Activated CD4-positive, alpha-beta T cell treated with anti-CD3 and anti-CD28 coated beads, Interleukin-2, amount 50 U/mL, for 48 hours (primary cell): ENCODE measurements around the gene NAT14.
A peak's percentile ranks its signal among the peaks of the same experiment; 100 is the strongest.
"Not testable (repeated sequence)": the region's sequence is repeated elsewhere in the genome, so short reads cannot be mapped to it uniquely, and the experiment has no call there.

ENCODE experiments used
- DNase-seq, 2 experiments: peaks; one replicate each; pipeline ENCODE4 v3.0.0-alpha.2; 2020

The NAT14 gene, protein sequence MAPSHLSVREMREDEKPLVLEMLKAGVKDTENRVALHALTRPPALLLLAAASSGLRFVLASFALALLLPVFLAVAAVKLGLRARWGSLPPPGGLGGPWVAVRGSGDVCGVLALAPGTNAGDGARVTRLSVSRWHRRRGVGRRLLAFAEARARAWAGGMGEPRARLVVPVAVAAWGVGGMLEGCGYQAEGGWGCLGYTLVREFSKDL

GRCh38 chr19:55484593-55485438, at the start of gene NAT14:
TSS of gene NAT14 (plus strand) at chr19:55485188. CDS start at chr19:55485709, 521 bp downstream.
- peak; percentile 67 to 73 for DNase-seq

DNA sequence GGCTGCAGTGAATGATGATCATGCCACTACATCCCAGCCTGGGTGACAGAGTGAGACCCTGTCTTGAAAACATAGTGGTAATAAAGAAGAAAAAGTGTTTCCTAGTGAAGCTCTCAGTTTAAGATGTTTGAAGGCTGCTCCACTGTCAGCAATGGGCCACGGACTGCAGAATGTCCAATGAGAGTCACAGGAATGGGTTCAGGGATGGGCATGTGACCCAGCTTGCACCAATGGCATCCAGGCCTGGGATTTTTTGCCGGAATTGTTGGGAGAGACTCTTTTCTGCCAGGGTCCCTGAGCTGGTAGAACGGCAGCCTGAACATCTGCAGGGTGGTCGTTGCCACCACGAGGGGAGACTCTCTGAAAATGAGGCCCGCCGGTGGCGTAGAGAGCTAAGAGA, 48.1 kb upstream of the NAT14 start:
- no peak for DNase-seq

- peak; percentile 27 to 45 for DNase-seq
Measured at GRCh38 chr19:55437410-55437809, 47.6 kb upstream of the NAT14 start.

DNA sequence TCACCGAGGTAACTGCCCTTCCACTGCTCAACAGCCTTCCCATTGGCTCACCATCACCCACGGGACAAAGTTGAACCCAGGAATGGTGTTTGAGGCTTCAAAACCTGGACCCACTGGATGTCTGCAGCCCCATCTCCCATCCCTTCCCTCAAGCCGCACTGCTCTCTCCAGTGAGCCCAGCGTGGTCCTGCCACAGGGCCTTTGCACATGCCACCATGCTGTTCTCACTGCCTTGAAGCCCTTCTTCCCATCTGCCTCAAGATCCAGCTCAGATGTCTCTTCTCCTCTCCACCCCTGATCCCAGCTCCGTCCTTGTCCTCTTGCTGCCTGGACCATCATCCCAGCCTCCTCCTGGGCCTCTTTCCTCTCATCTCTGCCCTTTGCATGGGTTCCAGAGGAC, 45.9 kb upstream of the NAT14 start:
- DNase-seq, result no peak

GRCh38 chr19:55440411-55441105, 44.4 kb upstream of the NAT14 start:
- peak in 1 of 2 experiments; percentile 34 for DNase-seq

DNA sequence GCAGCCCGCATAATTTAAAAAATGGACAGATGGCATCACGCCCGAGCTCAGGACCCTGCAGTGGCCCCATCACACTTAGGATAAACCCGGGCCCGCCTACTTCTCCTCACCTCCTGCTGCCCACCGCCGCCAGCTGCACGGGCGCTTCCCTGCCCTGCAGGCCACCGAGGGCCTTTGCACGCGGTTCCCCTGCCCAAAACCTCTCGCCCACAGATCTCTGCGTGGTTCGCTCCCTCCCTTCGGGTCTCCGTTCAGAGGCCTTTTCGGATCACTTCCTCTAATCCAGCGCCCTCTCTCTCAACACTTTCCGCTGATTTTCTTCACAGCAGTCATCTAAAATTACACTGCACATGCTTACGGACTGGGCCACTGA, 43.7 kb upstream of the NAT14 start:
- DNase-seq, result no peak

- peak; percentile 31 to 44 for DNase-seq
Measured at GRCh38 chr19:55441692-55442321, 43.2 kb upstream of the NAT14 start.

- DNase-seq, result no peak
Measured at GRCh38 chr19:55442372-55442961, 42.5 kb upstream of the NAT14 start.

- no peak for DNase-seq
Measured at GRCh38 chr19:55443045-55443823, 41.8 kb upstream of the NAT14 start, which contains the start of gene SHISA7. TSS of gene SHISA7 (minus strand) at chr19:55443300. CDS start at chr19:55442863, 437 bp downstream.

DNA sequence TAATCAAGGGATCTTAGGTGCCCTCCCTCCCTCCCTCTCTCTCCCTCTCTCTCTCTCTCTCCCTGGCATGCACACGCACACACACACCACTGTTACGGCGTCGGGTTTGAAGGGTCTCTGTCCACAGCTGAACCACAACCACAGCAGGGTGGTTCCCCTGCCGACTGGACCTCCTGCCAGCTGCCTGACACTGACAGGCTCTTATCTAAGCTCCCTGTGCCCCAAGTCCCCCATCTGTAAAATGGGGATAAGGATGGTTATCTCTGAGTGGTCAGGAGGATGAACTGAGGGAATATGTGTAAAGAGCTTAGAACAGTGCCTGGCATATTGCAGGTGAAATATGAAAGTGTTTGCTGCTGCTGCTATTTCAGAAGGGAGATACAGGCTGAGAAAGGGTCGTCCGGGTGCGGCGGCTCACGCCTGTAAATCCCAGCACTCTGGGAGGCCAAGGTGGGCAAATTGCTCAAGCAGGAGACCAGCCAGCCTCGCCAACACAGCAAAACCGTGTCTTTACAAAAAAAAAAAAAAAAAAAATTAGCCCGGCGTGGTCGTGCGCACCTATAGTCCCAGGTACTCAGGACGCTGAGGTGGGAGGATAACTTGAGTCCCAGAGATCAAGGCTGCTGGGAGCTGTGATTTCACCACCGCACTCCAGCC, 41.0 kb upstream of the NAT14 start:
- DNase-seq, result no peak

DNA sequence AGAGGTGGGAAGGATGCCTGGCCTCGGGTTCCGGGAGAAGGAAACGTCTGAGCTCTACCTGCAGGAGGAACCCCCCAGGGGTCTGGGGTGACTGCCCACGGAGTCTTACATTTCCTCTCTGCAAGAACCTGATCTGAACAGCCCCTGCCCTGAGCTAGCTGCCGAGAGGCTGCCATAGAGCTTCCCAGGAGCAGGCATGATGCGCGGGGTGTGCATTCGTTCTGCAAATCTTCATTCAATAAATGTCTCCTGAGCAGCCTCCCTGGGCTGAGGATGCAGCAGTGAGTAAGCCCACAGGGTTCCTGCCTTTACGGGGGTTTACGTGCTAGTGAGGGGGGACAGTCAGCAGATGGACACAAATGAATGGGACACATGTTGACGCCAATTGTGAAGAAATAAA, 40.3 kb upstream of the NAT14 start:
- no peak for DNase-seq

- no peak for DNase-seq
Measured at GRCh38 chr19:55446060-55446459, 38.9 kb upstream of the NAT14 start.

DNA sequence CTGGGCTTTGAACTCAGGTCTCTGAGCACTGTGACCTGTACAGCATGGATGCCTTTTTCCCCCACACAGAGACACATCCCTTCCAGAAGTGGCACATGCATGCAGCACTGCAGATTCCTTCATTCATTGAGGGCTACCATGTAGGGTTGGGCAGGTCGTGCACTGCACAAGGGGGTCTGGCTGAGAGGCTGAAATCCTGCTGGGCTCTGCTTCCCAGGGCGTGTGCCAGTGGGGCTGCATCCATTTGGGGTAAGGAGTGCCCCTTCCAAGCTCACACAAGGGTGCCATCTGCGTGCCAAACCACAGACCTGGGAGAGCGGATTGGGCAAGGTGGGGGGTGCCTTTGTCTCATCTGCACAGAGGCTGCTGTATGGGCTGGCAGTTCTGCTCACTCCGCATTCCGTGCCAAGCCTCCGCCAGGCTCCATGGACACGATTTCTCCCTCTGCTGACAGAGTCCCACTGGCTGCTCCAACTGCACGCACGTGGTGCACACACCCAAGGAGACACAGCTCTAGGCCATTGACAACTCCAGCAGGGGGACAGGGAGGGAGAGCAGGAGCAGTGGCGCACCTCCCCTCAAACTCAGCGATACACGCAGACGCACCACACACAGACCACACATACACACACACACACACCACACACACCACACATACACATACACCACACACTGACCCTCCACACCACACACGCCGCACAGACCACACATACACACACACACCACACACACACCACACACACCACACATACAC, 37.4 kb upstream of the NAT14 start:
- DNase-seq, result no peak

DNA sequence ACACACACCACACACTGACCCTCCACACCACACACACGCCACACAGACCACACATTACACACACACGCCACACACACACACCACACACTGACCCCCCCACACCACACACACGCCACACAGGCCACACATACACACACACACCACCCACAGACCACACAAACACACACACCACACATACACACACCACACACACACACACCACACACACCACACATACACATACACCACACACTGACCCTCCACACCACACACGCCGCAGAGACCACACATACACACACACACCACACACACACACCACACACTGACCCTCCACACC, 36.9 kb upstream of the NAT14 start:
- not testable (repeated sequence) for DNase-seq

GRCh38 chr19:55449469-55449868, 35.5 kb upstream of the NAT14 start:
- no peak for DNase-seq

GRCh38 chr19:55451163-55451964, 33.6 kb upstream of the NAT14 start:
- DNase-seq, result no peak

- DNase-seq, result no peak
Measured at GRCh38 chr19:55451965-55452748, 32.8 kb upstream of the NAT14 start.

GRCh38 chr19:55452749-55453346, 32.1 kb upstream of the NAT14 start:
- DNase-seq, result peak; percentile 37 to 44
